NCI-H1105 (cell line): Measurements from ENCODE around the gene SLU7.

Experiments used
- DNase-seq: peaks from one replicate; lab custom pipeline; 2025; lab: John Stamatoyannopoulos, UW

SLU7 gene

DNA sequence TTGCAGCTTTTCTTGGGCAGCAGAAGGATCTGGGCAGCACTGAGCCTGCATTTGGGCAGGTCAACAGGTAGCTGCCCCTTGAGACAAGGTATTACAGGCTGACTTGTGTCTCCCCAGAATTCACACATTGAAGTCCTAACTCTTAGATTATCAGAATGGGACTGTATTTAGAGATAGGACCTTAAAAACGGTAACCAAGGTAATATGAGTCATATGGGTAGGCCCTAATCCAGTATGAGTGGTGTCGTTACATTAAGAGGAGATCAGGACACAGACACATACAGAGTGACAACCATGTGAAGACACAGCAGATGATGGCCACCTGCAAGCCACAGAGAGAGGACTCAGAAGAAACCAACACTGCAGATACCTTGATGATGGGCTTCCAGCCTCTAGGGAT lies 51.6 kb downstream of the SLU7 start:
- DNase-seq, result no peak

- no peak for DNase-seq
Observed at GRCh38 chr5:160366230-160366629, 52.7 kb downstream of the SLU7 start.

DNA sequence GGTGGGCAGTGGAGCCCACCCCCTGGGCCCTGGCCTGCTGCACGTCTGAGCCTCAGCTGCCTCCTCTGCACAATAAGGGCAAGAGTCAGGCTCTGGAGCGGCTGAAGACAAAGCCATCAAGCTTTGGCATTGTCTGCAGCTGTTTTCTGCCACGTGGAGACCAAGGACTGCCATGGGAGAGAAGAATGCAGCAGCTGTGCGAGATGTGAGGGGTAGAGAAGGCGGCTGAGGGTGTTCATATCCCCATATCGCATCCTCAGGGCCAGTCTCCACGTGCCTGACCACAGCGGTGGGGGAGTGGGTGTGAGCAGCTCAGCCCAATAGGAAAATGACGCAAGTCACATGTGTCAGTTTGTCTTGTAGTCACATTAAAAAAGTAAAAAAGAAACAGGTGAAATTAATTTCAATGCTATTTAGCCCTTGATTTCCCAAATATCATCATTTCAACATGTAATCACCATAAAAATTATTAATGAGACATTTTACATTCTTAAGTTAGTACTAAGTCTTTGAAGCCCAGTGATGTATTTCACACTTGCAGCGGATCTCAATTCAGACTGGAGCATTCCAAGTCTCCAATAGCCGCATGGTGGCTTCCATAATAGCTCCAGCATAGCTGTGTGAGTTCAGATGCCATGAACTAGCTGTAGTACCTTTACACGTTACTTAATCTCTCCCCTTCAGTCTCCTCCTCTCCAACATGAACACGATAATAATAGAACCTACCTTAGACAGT lies 55.1 kb downstream of the SLU7 start:
- no peak for DNase-seq

- DNase-seq, result no peak
Observed at GRCh38 chr5:160363211-160363610, 55.7 kb downstream of the SLU7 start.

- DNase-seq, result no peak
Observed at GRCh38 chr5:160361624-160362228, 57.2 kb downstream of the SLU7 start.

DNA sequence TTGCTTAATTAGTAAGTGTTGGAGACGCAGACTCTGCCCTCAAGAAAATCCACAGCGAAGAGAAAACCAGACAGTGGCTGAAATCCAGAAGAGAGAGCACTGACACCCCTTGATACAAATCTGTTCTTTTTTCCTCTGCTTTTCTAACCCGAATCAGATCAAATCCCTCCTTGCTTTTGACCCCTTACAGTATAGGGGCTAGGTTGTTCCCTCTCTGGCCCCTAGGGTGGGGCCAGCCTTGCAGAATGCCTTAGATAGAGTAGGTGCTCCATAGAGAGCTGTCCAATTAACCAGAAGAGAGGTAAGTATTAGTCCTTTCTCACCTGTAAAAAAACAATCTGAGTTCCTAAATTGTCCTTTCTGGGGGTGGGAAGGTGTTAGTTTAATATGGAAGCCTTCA lies 58.6 kb downstream of the SLU7 start:
- DNase-seq, result no peak

- no peak for DNase-seq
Observed at GRCh38 chr5:160359816-160360215, 59.1 kb downstream of the SLU7 start.

DNA sequence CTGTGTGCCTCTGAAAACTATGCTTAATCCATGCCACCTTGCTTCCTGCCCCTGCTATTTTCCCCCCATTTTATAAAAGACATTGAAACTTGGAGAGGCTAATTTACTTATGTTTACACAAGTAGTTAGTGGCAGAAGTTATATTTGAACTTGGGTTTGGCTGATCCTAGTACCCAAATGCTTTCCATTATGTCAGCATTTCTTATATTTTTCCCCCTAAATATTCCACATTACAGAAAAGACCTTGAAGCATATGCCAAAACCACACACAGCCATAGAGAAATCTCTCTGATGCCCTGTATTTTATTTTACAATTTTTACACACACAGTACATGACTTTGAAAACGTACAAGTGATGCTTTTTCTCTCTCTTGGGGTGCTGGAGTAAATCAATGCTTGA lies 59.6 kb downstream of the SLU7 start:
- no peak for DNase-seq

- DNase-seq, result no peak
Observed at GRCh38 chr5:160357861-160358411, 60.9 kb downstream of the SLU7 start.

GRCh38 chr5:160357394-160357793 lies 61.5 kb downstream of the SLU7 start:
- no peak for DNase-seq

GRCh38 chr5:160356550-160357347 lies 62.1 kb downstream of the SLU7 start:
- no peak for DNase-seq

- no peak for DNase-seq
Observed at GRCh38 chr5:160354666-160355065, 64.2 kb downstream of the SLU7 start.

DNA sequence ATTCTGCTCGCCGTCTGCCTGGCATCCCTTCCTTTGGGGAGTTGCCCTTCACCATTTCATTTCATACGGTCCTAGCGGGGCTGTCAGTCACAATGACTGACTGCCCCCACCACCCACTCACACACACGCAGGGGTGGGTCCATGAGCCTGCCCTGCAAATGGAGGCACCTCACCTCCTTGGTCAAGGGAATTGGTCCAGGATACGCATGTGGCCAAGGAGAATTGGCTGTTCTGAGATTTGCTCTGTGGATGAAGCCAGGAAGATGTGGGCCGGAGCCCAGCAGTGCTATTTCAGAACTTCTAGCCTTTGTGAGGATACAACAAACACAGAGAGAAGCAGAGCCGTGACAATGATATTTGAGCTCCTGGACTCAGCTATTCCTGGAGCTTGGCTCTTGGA lies 65.5 kb downstream of the SLU7 start:
- DNase-seq, result no peak

- DNase-seq, result no peak
Observed at GRCh38 chr5:160352308-160352707, 66.6 kb downstream of the SLU7 start.
